H9 (cell line): Measurements from ENCODE around the gene TRAT1. TPM values are rescaled to one million over a fixed set of nuclear protein-coding genes. Genes with fewer than 3 reads are reported as not detected.

Experiments used
- DNase-seq: peaks from one replicate; pipeline ENCODE4 v3.0.0-alpha.2; 2017
- H2AFZ ChIP-seq: one replicate; pipeline ENCODE4 v1.6.1; 2013; ENCODE audit warnings: mild to moderate bottlenecking, low read length, control low read depth, moderate library complexity
- H2AK5ac ChIP-seq: 2 replicates; pipeline ENCODE4 v1.6.1; 2013; ENCODE audit warnings: low read length, control low read depth, mixed read lengths; ENCODE audit not compliant: insufficient read length
- H2BK120ac ChIP-seq: one replicate; pipeline ENCODE4 v1.6.1; 2013; ENCODE audit warnings: low read depth, mild to moderate bottlenecking, low read length, control low read depth, inconsistent platforms; ENCODE audit not compliant: poor library complexity, severe bottlenecking
- H2BK12ac ChIP-seq: 2 replicates; pipeline ENCODE4 v1.6.1; 2013; ENCODE audit warnings: low read length, control low read depth, mixed read lengths, low read depth; ENCODE audit not compliant: insufficient read length
- H2BK15ac ChIP-seq: 2 replicates; pipeline ENCODE4 v1.6.1; 2013; ENCODE audit warnings: low read depth, low read length, control low read depth
- H2BK20ac ChIP-seq: one replicate; pipeline ENCODE4 v1.6.1; 2013; ENCODE audit warnings: low read depth, mild to moderate bottlenecking, low read length, control low read depth, inconsistent platforms; ENCODE audit not compliant: poor library complexity, severe bottlenecking
- H2BK5ac ChIP-seq: 2 replicates; pipeline ENCODE4 v1.6.1; 2013; ENCODE audit warnings: low read length, control low read depth, mixed read lengths; ENCODE audit not compliant: insufficient read length
- H3K14ac ChIP-seq: 2 replicates; pipeline ENCODE4 v1.6.1; 2013; ENCODE audit warnings: low read length, control low read depth; ENCODE audit not compliant: insufficient read depth
- H3K18ac ChIP-seq: 2 replicates; pipeline ENCODE4 v1.6.1; 2013; ENCODE audit warnings: low read depth, mild to moderate bottlenecking, mixed read lengths, low read length, control low read depth; ENCODE audit not compliant: insufficient read length
- H3K23ac ChIP-seq: 2 replicates; pipeline ENCODE4 v1.6.1; 2013; ENCODE audit warnings: low read length, control low read depth, mixed read lengths, low read depth; ENCODE audit not compliant: insufficient read length
- H3K23me2 ChIP-seq: 2 replicates; pipeline ENCODE4 v1.6.1; 2013; ENCODE audit warnings: low read depth, mild to moderate bottlenecking, mixed read lengths, low read length, control low read depth; ENCODE audit not compliant: insufficient read length, poor library complexity, severe bottlenecking
- H3K27ac ChIP-seq: 2 replicates; pipeline ENCODE4 v1.5.1; 2013; ENCODE audit warnings: low read length, control low read depth, mixed read lengths, low read depth; ENCODE audit not compliant: insufficient read length
- H3K27me3 ChIP-seq: 2 replicates; pipeline ENCODE4 v1.6.1; 2013; ENCODE audit warnings: low read length, control low read depth, inconsistent platforms; ENCODE audit not compliant: insufficient read depth
- H3K4ac ChIP-seq: 2 replicates; pipeline ENCODE4 v1.6.1; 2013; ENCODE audit warnings: low read depth, mild to moderate bottlenecking, control low read depth, inconsistent platforms, low read length, moderate library complexity
- H3K4me1 ChIP-seq: 2 replicates; pipeline ENCODE4 v1.6.1; 2013; ENCODE audit warnings: low read length, control low read depth, inconsistent platforms; ENCODE audit not compliant: insufficient read depth
- H3K4me2 ChIP-seq: 2 replicates; pipeline ENCODE4 v1.6.1; 2013; ENCODE audit warnings: low read length, control low read depth, mixed read lengths; ENCODE audit not compliant: insufficient read length, insufficient read depth
- H3K56ac ChIP-seq: 2 replicates; pipeline ENCODE4 v1.6.1; 2013; ENCODE audit warnings: low read depth, mild to moderate bottlenecking, mixed read lengths, low read length, control low read depth; ENCODE audit not compliant: insufficient read length
- H3K79me1 ChIP-seq: 2 replicates; pipeline ENCODE4 v1.6.1; 2013; ENCODE audit warnings: low read depth, mild to moderate bottlenecking, moderate library complexity, low read length, control low read depth, inconsistent platforms; ENCODE audit not compliant: insufficient read depth, poor library complexity, severe bottlenecking
- H3K79me2 ChIP-seq: 2 replicates; pipeline ENCODE4 v1.6.1; 2013; ENCODE audit warnings: low read length, control low read depth, inconsistent platforms; ENCODE audit not compliant: insufficient read depth
- H3K9ac ChIP-seq: 2 replicates; pipeline ENCODE4 v1.6.1; 2013; ENCODE audit warnings: low read length, control low read depth, mixed read lengths; ENCODE audit not compliant: insufficient read length; ENCODE audit errors: extremely low read depth
- H3K9me3 ChIP-seq: one replicate; pipeline ENCODE4 v1.6.1; 2013; ENCODE audit warnings: low read depth, low read length, inconsistent platforms; ENCODE audit not compliant: control insufficient read depth
- H3T11ph ChIP-seq: one replicate; pipeline ENCODE4 v1.6.1; 2013; ENCODE audit warnings: mild to moderate bottlenecking, low read length, control low read depth, inconsistent platforms
- H4K20me1 ChIP-seq: one replicate; pipeline ENCODE4 v1.6.1; 2013; ENCODE audit not compliant: control insufficient read depth, insufficient read length, insufficient read depth
- H4K5ac ChIP-seq: 2 replicates; pipeline ENCODE4 v1.6.1; 2013; ENCODE audit warnings: low read depth, mild to moderate bottlenecking, mixed read lengths, low read length, control low read depth; ENCODE audit not compliant: insufficient read length
- H4K8ac ChIP-seq: replicated peaks from 2 replicates; pipeline ENCODE4 v1.6.1; 2013; ENCODE audit warnings: low read length, control low read depth, mixed read lengths, low read depth; ENCODE audit not compliant: insufficient read length
- H4K91ac ChIP-seq: 2 replicates; pipeline ENCODE4 v1.6.1; 2013; ENCODE audit warnings: low read depth, mild to moderate bottlenecking, moderate library complexity, mixed read lengths, low read length, control low read depth; ENCODE audit not compliant: insufficient read length
- H3K27ac Mint-ChIP-seq, 3 experiments: 2 replicates in 2 of 3; 3 replicates in 1 of 3; pipeline ENCODE4 v1.8.0; 2020 to 2021; ENCODE audit warnings: mixed read lengths in 3 of 3, mild to moderate bottlenecking in 1 of 3, moderate library complexity in 1 of 3
- H3K27me3 Mint-ChIP-seq: 2 replicates; pipeline ENCODE4 v1.8.0; 2021; ENCODE audit warnings: low read depth, mild to moderate bottlenecking, moderate library complexity, mixed read lengths
- H3K36me3 Mint-ChIP-seq, 3 experiments: 2 replicates in 2 of 3; 3 replicates in 1 of 3; pipeline ENCODE4 v1.8.0; 2020 to 2021; ENCODE audit warnings: low read depth in 3 of 3, mixed read lengths in 3 of 3; ENCODE audit not compliant: insufficient read depth in 1 of 3
- H3K4me1 Mint-ChIP-seq, 2 experiments: 2 replicates each; pipeline ENCODE4 v1.8.0; 2020; ENCODE audit warnings: mixed read lengths in 2 of 2
- H3K4me3 Mint-ChIP-seq, 2 experiments: 2 replicates in 1 of 2; 3 replicates in 1 of 2; pipeline ENCODE4 v1.8.0; 2020 to 2021; ENCODE audit warnings: mild to moderate bottlenecking in 2 of 2, mixed read lengths in 2 of 2, moderate library complexity in 1 of 2
- H3K9me3 Mint-ChIP-seq, 2 experiments: 2 replicates in 1 of 2; 3 replicates in 1 of 2; pipeline ENCODE4 v1.8.0; 2020; ENCODE audit warnings: mild to moderate bottlenecking in 2 of 2, mixed read lengths in 2 of 2, moderate library complexity in 1 of 2
- WGBS: extraction: QIAGEN DNeasy Blood & Tissue Kit; methylation state at CpG from one replicate; pipeline ENCODE4 v1.1.7; 2013; ENCODE audit warnings: missing lambda C conversion rate, low lambda C conversion rate, mixed read lengths; ENCODE audit not compliant: insufficient read length; ENCODE audit errors: extremely low coverage; 5-methylcytosine and 5-hydroxymethylcytosine counted together
- total RNA-seq: library from RNA; stranded (reverse); gene quantifications from 2 replicates; pipeline ENCODE4 v1.2.1, GENCODE V29; 2021
- TF ChIP-seq, protein P1 (sequence below): fragments of 200-600 bp; sonication (generic); conservative IDR thresholded peaks from 3 replicates; pipeline ENCODE4 v1.8.0; 2021; ENCODE audit warnings: antibody characterized with exemption, mild to moderate bottlenecking

TRAT1 gene
- total RNA-seq, 1 experiment from 2014 or later = not detected

DNA sequence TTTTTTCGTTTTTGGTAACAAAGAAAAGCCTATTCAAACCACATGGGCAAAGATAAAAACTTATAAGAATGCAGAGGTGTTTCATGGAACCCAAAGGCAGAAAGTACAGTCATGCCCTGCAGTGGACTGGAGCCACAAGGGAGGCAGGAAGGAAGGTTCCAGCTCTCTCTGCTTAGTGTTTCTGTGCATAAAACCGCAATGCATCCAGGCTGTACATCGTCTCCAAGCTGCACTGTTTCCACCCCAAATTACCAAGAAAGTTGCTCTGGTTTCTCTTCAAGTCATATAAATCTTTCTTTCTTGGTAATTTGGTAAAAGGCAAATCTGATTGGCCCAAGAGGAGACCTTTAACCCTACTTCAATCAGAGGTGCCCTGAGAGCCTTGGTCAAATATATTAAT lies 15.8 kb downstream of the TRAT1 start:
- TF ChIP-seq, protein P1, sequence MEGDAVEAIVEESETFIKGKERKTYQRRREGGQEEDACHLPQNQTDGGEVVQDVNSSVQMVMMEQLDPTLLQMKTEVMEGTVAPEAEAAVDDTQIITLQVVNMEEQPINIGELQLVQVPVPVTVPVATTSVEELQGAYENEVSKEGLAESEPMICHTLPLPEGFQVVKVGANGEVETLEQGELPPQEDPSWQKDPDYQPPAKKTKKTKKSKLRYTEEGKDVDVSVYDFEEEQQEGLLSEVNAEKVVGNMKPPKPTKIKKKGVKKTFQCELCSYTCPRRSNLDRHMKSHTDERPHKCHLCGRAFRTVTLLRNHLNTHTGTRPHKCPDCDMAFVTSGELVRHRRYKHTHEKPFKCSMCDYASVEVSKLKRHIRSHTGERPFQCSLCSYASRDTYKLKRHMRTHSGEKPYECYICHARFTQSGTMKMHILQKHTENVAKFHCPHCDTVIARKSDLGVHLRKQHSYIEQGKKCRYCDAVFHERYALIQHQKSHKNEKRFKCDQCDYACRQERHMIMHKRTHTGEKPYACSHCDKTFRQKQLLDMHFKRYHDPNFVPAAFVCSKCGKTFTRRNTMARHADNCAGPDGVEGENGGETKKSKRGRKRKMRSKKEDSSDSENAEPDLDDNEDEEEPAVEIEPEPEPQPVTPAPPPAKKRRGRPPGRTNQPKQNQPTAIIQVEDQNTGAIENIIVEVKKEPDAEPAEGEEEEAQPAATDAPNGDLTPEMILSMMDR = no peak
- DNase-seq = no peak
- H3K9ac ChIP-seq = no peak overlapping the region
- H4K5ac ChIP-seq = no peak overlapping the region
- no peak overlapping the region for H2BK5ac ChIP-seq
- no peak overlapping the region for H3T11ph ChIP-seq
- no peaks in the 10 kb centered on the region for H4K20me1 ChIP-seq
- H3K4me3 Mint-ChIP-seq = no peak overlapping the region
- H3K27ac ChIP-seq = no peak overlapping the region
- H3K36me3 Mint-ChIP-seq = no peaks in the 10 kb centered on the region
- H3K79me1 ChIP-seq = no peaks in the 10 kb centered on the region
- no peak overlapping the region for H4K8ac ChIP-seq
- no peaks in the 10 kb centered on the region for H3K4me1 ChIP-seq
- no peak overlapping the region for H2BK12ac ChIP-seq
- no peaks in the 10 kb centered on the region for H3K23me2 ChIP-seq
- H2AK5ac ChIP-seq = no peak overlapping the region
- H3K9me3 ChIP-seq = no peaks in the 10 kb centered on the region
- no peak overlapping the region for H3K4me2 ChIP-seq
- H3K14ac ChIP-seq = no peak overlapping the region
- H3K23ac ChIP-seq = no peak overlapping the region
- peak overlapping the region; percentile 25 for H2AFZ ChIP-seq
- H2BK120ac ChIP-seq = no peak overlapping the region
- H4K91ac ChIP-seq = no peak overlapping the region
- H3K4ac ChIP-seq = no peak overlapping the region
- no CpG with 5 or more reads among the region's 3 CpGs for WGBS
- no peak overlapping the region for H3K27ac Mint-ChIP-seq
- H2BK20ac ChIP-seq = no peak overlapping the region
- H3K4me1 Mint-ChIP-seq = peaks cover 2 to 7% of the 10 kb centered on the region in 2 experiments; a peak in 3 of 4 replicates
- H3K79me2 ChIP-seq = no peaks in the 10 kb centered on the region
- H2BK15ac ChIP-seq = no peak overlapping the region
- no peak overlapping the region for H3K18ac ChIP-seq
- H3K9me3 Mint-ChIP-seq = no peaks in the 10 kb centered on the region
- no peak overlapping the region for H3K56ac ChIP-seq
- H3K27me3 Mint-ChIP-seq = no peaks in the 10 kb centered on the region
- no peaks in the 10 kb centered on the region for H3K27me3 ChIP-seq
